Medulla oblongata (tissue), 1 donor: Measurements from ENCODE around the gene CNTRL.

Experiments
- DNase-seq: peaks from one replicate; pipeline ENCODE4 v3.0.0-alpha.2; 2015; ENCODE audit errors: extremely low spot score

Gene CNTRL

GRCh38 chr9:121200356-121200755, 125.6 kb downstream of the CNTRL start:
- DNase-seq, result no peak

GRCh38 chr9:121201045-121201737, 126.4 kb downstream of the CNTRL start:
- DNase-seq, result peak; percentile 23

GRCh38 chr9:121201738-121202533, 127.2 kb downstream of the CNTRL start, which contains the start of gene RAB14:
Gene RAB14, minus strand, starts transcription at chr9:121201869. Its CDS starts 8,457 bp downstream, at chr9:121193412.
- DNase-seq, result peak; percentile 99

- DNase-seq, result no peak
Observed at GRCh38 chr9:121204121-121204520, 129.4 kb downstream of the CNTRL start.

- DNase-seq, result no peak
Observed at GRCh38 chr9:121204611-121205010, 129.9 kb downstream of the CNTRL start.

- no peak for DNase-seq
Observed at GRCh38 chr9:121206516-121207370, 132.0 kb downstream of the CNTRL start.

- DNase-seq, result no peak
Observed at GRCh38 chr9:121207371-121207940, 132.7 kb downstream of the CNTRL start.

GRCh38 chr9:121210536-121210935, 135.8 kb downstream of the CNTRL start:
- DNase-seq, result no peak

GRCh38 chr9:121213136-121213806, 138.5 kb downstream of the CNTRL start:
- DNase-seq, result peak; percentile 95

GRCh38 chr9:121214005-121214404, 139.2 kb downstream of the CNTRL start:
- no peak for DNase-seq

GRCh38 chr9:121216271-121216805, 141.6 kb downstream of the CNTRL start:
- DNase-seq, result no peak

- DNase-seq, result no peak
Observed at GRCh38 chr9:121217609-121218292, 143.0 kb downstream of the CNTRL start.

- DNase-seq, result no peak
Observed at GRCh38 chr9:121218357-121219027, 143.7 kb downstream of the CNTRL start.

- no peak for DNase-seq
Observed at GRCh38 chr9:121219530-121219929, 144.8 kb downstream of the CNTRL start.

- DNase-seq, result peak; percentile 29
Observed at GRCh38 chr9:121220996-121221663, 146.4 kb downstream of the CNTRL start.

GRCh38 chr9:121221664-121222055, 146.9 kb downstream of the CNTRL start:
- no peak for DNase-seq

GRCh38 chr9:121222524-121223171, 147.9 kb downstream of the CNTRL start:
- peak; percentile 69 for DNase-seq

- DNase-seq, result no peak
Observed at GRCh38 chr9:121225240-121225639, 150.5 kb downstream of the CNTRL start.

- no peak for DNase-seq
Observed at GRCh38 chr9:121226175-121226574, 151.4 kb downstream of the CNTRL start.
